ENCODE results near the gene PLAC8L1. TPM values are rescaled to one million over a fixed set of nuclear protein-coding genes. Genes with fewer than 3 reads are reported as not detected.

PLAC8L1 gene
- polyA plus RNA-seq, 1 donor from 2014 or later = not detected

- no peaks in the 10 kb centered on the region for H3K9me3 Mint-ChIP-seq
- no peak overlapping the region for H3K27ac Mint-ChIP-seq
- no peaks in the 10 kb centered on the region for H3K27me3 Mint-ChIP-seq
- no peaks in the 10 kb centered on the region for H3K36me3 Mint-ChIP-seq
- peaks cover 0 to 2% (median 2%) of the 10 kb centered on the region in 3 donors for H3K4me1 Mint-ChIP-seq
- peak overlapping the region in 1 of 4 donors; percentile 13 for H3K4me3 Mint-ChIP-seq
Observed at GRCh38 chr5:146041180-146041789, 64.1 kb downstream of the PLAC8L1 start.

GRCh38 chr5:146040527-146040926, 64.8 kb downstream of the PLAC8L1 start:
- Mint-ChIP-seq H3K4me3 (no peak overlapping the region), H3K27me3 (no peaks in the 10 kb centered on the region), H3K4me1 (peaks cover 0 to 2% (median 2%) of the 10 kb centered on the region in 3 donors), H3K36me3 (no peaks in the 10 kb centered on the region), H3K9me3 (no peaks in the 10 kb centered on the region), H3K27ac (no peak overlapping the region)

- peaks cover 0 to 2% (median 2%) of the 10 kb centered on the region in 3 donors for H3K4me1 Mint-ChIP-seq
- H3K36me3 Mint-ChIP-seq = no peaks in the 10 kb centered on the region
- no peaks in the 10 kb centered on the region for H3K27me3 Mint-ChIP-seq
- H3K9me3 Mint-ChIP-seq = no peaks in the 10 kb centered on the region
- H3K4me3 Mint-ChIP-seq = no peak overlapping the region
- no peak overlapping the region for H3K27ac Mint-ChIP-seq
Observed at GRCh38 chr5:146039420-146039819, 66.0 kb downstream of the PLAC8L1 start.

- peaks cover 4% of the 10 kb centered on the region for H3K27me3 Mint-ChIP-seq
- H3K4me1 Mint-ChIP-seq = no peaks in the 10 kb centered on the region
- H3K9me3 Mint-ChIP-seq = no peaks in the 10 kb centered on the region
- H3K36me3 Mint-ChIP-seq = no peaks in the 10 kb centered on the region
- H3K27ac Mint-ChIP-seq = no peak overlapping the region
- H3K4me3 Mint-ChIP-seq = no peak overlapping the region
Observed at GRCh38 chr5:146034605-146035004, 70.8 kb downstream of the PLAC8L1 start.

Other genes starting within 250 kb of the PLAC8L1 start
- not detected for gene GRXCR2, start 232.6 kb downstream of the PLAC8L1 start, polyA plus RNA-seq
- gene SH3RF2, start 169.0 kb downstream of the PLAC8L1 start, polyA plus RNA-seq = not detected
- 96.1 TPM for gene LARS1, start 77.1 kb upstream of the PLAC8L1 start, polyA plus RNA-seq
- gene RBM27, start 98.0 kb upstream of the PLAC8L1 start, polyA plus RNA-seq = 4.8 TPM
- not detected for gene POU4F3, start 233.3 kb upstream of the PLAC8L1 start, polyA plus RNA-seq

Measured in IgD-negative memory B cell (primary cell).